PFSK-1 (cell line): Measurements from ENCODE around the gene SLC4A8.

Source experiments
- FOXP2 ChIP-seq: optimal IDR thresholded peaks from 2 replicates; pipeline ENCODE3; 2011; ENCODE audit warnings: borderline replicate concordance, control low read depth, inconsistent platforms; ENCODE audit not compliant: insufficient read depth; ENCODE audit errors: extremely low read length, extremely low read depth
- POLR2AphosphoS5 ChIP-seq: IDR thresholded peaks from 2 replicates; pipeline ENCODE4 v1.6.1; 2012; ENCODE audit warnings: low read depth, mild to moderate bottlenecking, control low read depth, low read length, moderate library complexity
- REST ChIP-seq, 2 experiments: IDR thresholded peaks; 2 replicates each; pipeline versions ENCODE4 v1.6.1 to v1.8.0; 2011 to 2012; ENCODE audit warnings: low read depth in 2 of 2, low read length in 2 of 2, control low read depth in 1 of 2, inconsistent platforms in 1 of 2, mild to moderate bottlenecking in 1 of 2, moderate library complexity in 1 of 2; ENCODE audit not compliant: insufficient read depth in 1 of 2
- SIN3A ChIP-seq: IDR thresholded peaks from 2 replicates; pipeline ENCODE4 v1.6.1; 2012; ENCODE audit warnings: mild to moderate bottlenecking, low read length, moderate library complexity, borderline replicate concordance; ENCODE audit not compliant: insufficient read depth
- TAF1 ChIP-seq: IDR thresholded peaks from 2 replicates; pipeline ENCODE4 v1.6.1; 2012; ENCODE audit warnings: low read length, control low read depth, borderline replicate concordance; ENCODE audit not compliant: insufficient read depth

Gene SLC4A8

GRCh38 chr12:51401900-51402299, 22.7 kb upstream of the SLC4A8 start:
- TF ChIP-seq TAF1 (no peak), REST (IDR thresholded peaks at IDR 0.05; ENCODE audit: insufficient read depth in 1 of 2, low read depth in 2 of 2, low read length in 2 of 2) (no peak), SIN3A (no peak)

GRCh38 chr12:51403159-51403558, 21.5 kb upstream of the SLC4A8 start:
- TF ChIP-seq REST (IDR thresholded peaks at IDR 0.05; ENCODE audit: insufficient read depth in 1 of 2, low read depth in 2 of 2, low read length in 2 of 2) = no peak
- TF ChIP-seq SIN3A = no peak
- TF ChIP-seq TAF1 = no peak
- no peak for TF ChIP-seq FOXP2
- TF ChIP-seq POLR2AphosphoS5 = no peak

GRCh38 chr12:51403681-51404136, 20.9 kb upstream of the SLC4A8 start:
- TF ChIP-seq REST (IDR thresholded peaks at IDR 0.05; ENCODE audit: insufficient read depth in 1 of 2, low read depth in 2 of 2, low read length in 2 of 2) (no peak), POLR2AphosphoS5 (no peak), SIN3A (no peak), TAF1 (no peak), FOXP2 (no peak)

GRCh38 chr12:51404627-51405026, 20.0 kb upstream of the SLC4A8 start:
- TF ChIP-seq FOXP2 = no peak
- TF ChIP-seq SIN3A = no peak
- TF ChIP-seq REST (IDR thresholded peaks at IDR 0.05; ENCODE audit: insufficient read depth in 1 of 2, low read depth in 2 of 2, low read length in 2 of 2) = no peak
- no peak for TF ChIP-seq TAF1
- no peak for TF ChIP-seq POLR2AphosphoS5

- TF ChIP-seq TAF1 (no peak), SIN3A (no peak), REST (IDR thresholded peaks at IDR 0.05; ENCODE audit: insufficient read depth in 1 of 2, low read depth in 2 of 2, low read length in 2 of 2) (no peak), FOXP2 (no peak), POLR2AphosphoS5 (no peak)
Observed at GRCh38 chr12:51405801-51406207, 18.8 kb upstream of the SLC4A8 start.
